HEK293T (cell line): ENCODE measurements around the gene THAP5.
A peak's percentile ranks its signal among the peaks of the same experiment; 100 is the strongest.

Experiments used
- CTCF ChIA-PET: fragments of 350-600 bp; formaldehyde crosslinking; extraction: SDS; loops from one replicate; lab custom pipeline; 2021; ENCODE audit warnings: antibody characterized with exemption, inconsistent platforms; lab: Yijun Ruan, JAX
- POLR2A ChIA-PET: fragments of 350-600 bp; formaldehyde crosslinking; extraction: SDS; loops from one replicate; lab custom pipeline; 2020; ENCODE audit warnings: antibody characterized with exemption, inconsistent platforms; lab: Yijun Ruan, JAX
- DNase-seq: peaks from one replicate; pipeline ENCODE4 v3.0.0; 2012; ENCODE audit warnings: mixed read lengths; ENCODE audit errors: extremely low spot score
- ARNT ChIP-seq: fragments of 450-650 bp; IDR thresholded peaks from 2 replicates; pipeline ENCODE4 v1.6.1; 2017; ENCODE audit warnings: mild to moderate bottlenecking
- BHLHE40 ChIP-seq: fragments of 450-650 bp; IDR thresholded peaks from 2 replicates; pipeline ENCODE4 v1.6.1; 2016; ENCODE audit warnings: mild to moderate bottlenecking, moderate library complexity, borderline replicate concordance
- CTBP1 ChIP-seq: fragments of 450-650 bp; IDR thresholded peaks from 2 replicates; pipeline ENCODE4 v1.6.1; 2016; ENCODE audit warnings: borderline replicate concordance
- ELF4 ChIP-seq: fragments of 450-650 bp; IDR thresholded peaks from 2 replicates; pipeline ENCODE4 v1.6.1; 2017; ENCODE audit warnings: antibody characterized with exemption
- FOXA1 ChIP-seq: fragments of 450-650 bp; IDR thresholded peaks from 2 replicates; pipeline ENCODE4 v1.6.1; 2016; ENCODE audit warnings: mild to moderate bottlenecking
- FOXK2 ChIP-seq: fragments of 450-650 bp; IDR thresholded peaks from 2 replicates; pipeline ENCODE4 v1.6.1; 2016; ENCODE audit warnings: mild to moderate bottlenecking
- FOXM1 ChIP-seq: fragments of 450-650 bp; IDR thresholded peaks from 2 replicates; pipeline ENCODE4 v1.6.1; 2017; ENCODE audit warnings: mild to moderate bottlenecking, borderline replicate concordance
- HDGF ChIP-seq: fragments of 450-650 bp; IDR thresholded peaks from 2 replicates; pipeline ENCODE4 v1.6.1; 2017; ENCODE audit warnings: antibody characterized with exemption, borderline replicate concordance
- L3MBTL2 ChIP-seq: fragments of 450-650 bp; conservative IDR thresholded peaks from 2 replicates; pipeline ENCODE4 v1.6.1; 2016; ENCODE audit warnings: mild to moderate bottlenecking
- LEF1 ChIP-seq: fragments of 450-650 bp; IDR thresholded peaks from 2 replicates; pipeline ENCODE4 v1.6.1; 2017; ENCODE audit warnings: mild to moderate bottlenecking, borderline replicate concordance
- NFRKB ChIP-seq: fragments of 450-650 bp; IDR thresholded peaks from 2 replicates; pipeline ENCODE4 v1.6.1; 2016; ENCODE audit warnings: mild to moderate bottlenecking, moderate library complexity
- PKNOX1 ChIP-seq: fragments of 450-650 bp; IDR thresholded peaks from 2 replicates; pipeline ENCODE4 v1.6.1; 2016
- SP1 ChIP-seq: fragments of 450-650 bp; IDR thresholded peaks from 2 replicates; pipeline ENCODE4 v1.6.1; 2017
- SUZ12 ChIP-seq: fragments of 450-650 bp; IDR thresholded peaks from 2 replicates; pipeline ENCODE4 v1.6.1; 2016; ENCODE audit warnings: mild to moderate bottlenecking
- TARDBP ChIP-seq: fragments of 450-650 bp; IDR thresholded peaks from 2 replicates; pipeline ENCODE4 v1.6.1; 2016
- ZNF384 ChIP-seq: fragments of 450-650 bp; IDR thresholded peaks from 2 replicates; pipeline ENCODE4 v1.6.1; 2016

Gene THAP5

GRCh38 chr7:108569381-108570145 is at the start of gene THAP5, which contains the start of gene DNAJB9:
THAP5 (minus strand) TSS chr7:108569706; CDS start chr7:108569569, 137 bp downstream.
DNAJB9 (plus strand) TSS chr7:108569874; CDS start chr7:108571727, 1,853 bp downstream.
- TF ChIP-seq HDGF (no peak), L3MBTL2 (peak; percentile 98), FOXK2 (peak; percentile 95), LEF1 (no peak), SUZ12 (no peak), ARNT (no peak), ELF4 (peak; percentile 96)
- POLR2A ChIA-PET, result interaction anchor here (0.8 to 2.1 kb wide), 7 partner anchors 8 to 76 kb away, joined by 3 to 29 read pairs (median 4); partner anchors contain the start of gene PNPLA8
- CTCF ChIA-PET, result no interaction called here
- DNase-seq, result peak; percentile 94

GRCh38 chr7:108618056-108618455 is 48.5 kb upstream of the THAP5 start:
- no peak for TF ChIP-seq HDGF
- TF ChIP-seq FOXM1, result no peak
- TF ChIP-seq ELF4, result no peak
- TF ChIP-seq ARNT, result no peak
- POLR2A ChIA-PET, result no interaction called here
- DNase-seq, result no peak
- CTCF ChIA-PET, result no interaction called here

- ChIA-PET CTCF (interaction anchor here (0.6 kb wide), 1 partner anchor 15 kb away, joined by 3 read pairs; no protein-coding TSS in a partner anchor), POLR2A (no interaction called here)
- no peak for TF ChIP-seq PKNOX1
- TF ChIP-seq HDGF, result no peak
- TF ChIP-seq FOXM1, result no peak
- TF ChIP-seq FOXK2, result no peak
- no peak for TF ChIP-seq BHLHE40
- no peak for TF ChIP-seq ZNF384
- TF ChIP-seq ELF4, result no peak
- no peak for TF ChIP-seq LEF1
- TF ChIP-seq TARDBP, result no peak
- TF ChIP-seq SUZ12, result no peak
- no peak for TF ChIP-seq L3MBTL2
- TF ChIP-seq NFRKB, result no peak
- no peak for TF ChIP-seq FOXA1
- TF ChIP-seq SP1, result no peak
- DNase-seq, result no peak
Observed at GRCh38 chr7:108614896-108615295, 45.4 kb upstream of the THAP5 start.

GRCh38 chr7:108613949-108614381 is 44.5 kb upstream of the THAP5 start:
- no peak for TF ChIP-seq SUZ12
- no peak for TF ChIP-seq FOXK2
- no peak for TF ChIP-seq PKNOX1
- no peak for TF ChIP-seq NFRKB
- TF ChIP-seq ARNT, result no peak
- no peak for TF ChIP-seq ELF4
- no peak for TF ChIP-seq BHLHE40
- TF ChIP-seq CTBP1, result no peak
- TF ChIP-seq FOXA1, result no peak
- no peak for TF ChIP-seq SP1
- TF ChIP-seq TARDBP, result no peak
- TF ChIP-seq LEF1, result no peak
- no peak for TF ChIP-seq FOXM1
- no peak for TF ChIP-seq ZNF384
- ChIA-PET CTCF (no interaction called here), POLR2A (no interaction called here)
- no peak for DNase-seq

- POLR2A ChIA-PET, result no interaction called here
- TF ChIP-seq HDGF (no peak), BHLHE40 (no peak), ELF4 (no peak), FOXM1 (no peak), SUZ12 (no peak), L3MBTL2 (no peak), NFRKB (no peak), PKNOX1 (no peak), SP1 (no peak), LEF1 (no peak), TARDBP (no peak), CTBP1 (no peak), ARNT (no peak), FOXK2 (no peak), ZNF384 (no peak)
- CTCF ChIA-PET, result no interaction called here
- DNase-seq, result peak; percentile 22
Observed at GRCh38 chr7:108613147-108613948, 43.8 kb upstream of the THAP5 start.

GRCh38 chr7:108611268-108611667 is 41.8 kb upstream of the THAP5 start:
- DNase-seq, result no peak
- ChIA-PET POLR2A (no interaction called here), CTCF (no interaction called here)
- TF ChIP-seq CTBP1, result no peak
- no peak for TF ChIP-seq BHLHE40
- no peak for TF ChIP-seq NFRKB
- no peak for TF ChIP-seq PKNOX1
- no peak for TF ChIP-seq FOXM1
- TF ChIP-seq SP1, result no peak
- TF ChIP-seq TARDBP, result no peak
- no peak for TF ChIP-seq ELF4
- TF ChIP-seq ZNF384, result no peak
